Breast epithelium (tissue), 3 donors: ENCODE data around the gene CFDP1.

Source experiments
- CTCF ChIP-seq, 3 donors: fragments of 450-650 bp; IDR thresholded peaks; one replicate each; pipeline ENCODE4 v1.5.1; 2016 to 2017; ENCODE audit warnings: antibody characterized with exemption in 3 of 3, mild to moderate bottlenecking in 3 of 3, moderate library complexity in 3 of 3
- POLR2A ChIP-seq: fragments of 450-650 bp; IDR thresholded peaks from one replicate; pipeline ENCODE4 v1.6.1; 2016; ENCODE audit warnings: antibody characterized with exemption, mild to moderate bottlenecking, moderate library complexity
- POLR2AphosphoS5 ChIP-seq, 3 donors: sonication (generic); formaldehyde crosslinking; IDR thresholded peaks; one replicate each; pipeline ENCODE4 v1.6.1; 2017; ENCODE audit warnings: antibody characterized with exemption in 3 of 3

GRCh38 chr16:75262104-75262799, 171.1 kb downstream of the CFDP1 start:
- TF ChIP-seq POLR2A: no peak
- TF ChIP-seq CTCF (IDR thresholded peaks at IDR 0.05): no peak
- TF ChIP-seq POLR2AphosphoS5 (IDR thresholded peaks at IDR 0.05): no peak
